ENCODE results near the gene CADM1. TPM values are rescaled to one million over a fixed set of nuclear protein-coding genes. Genes with fewer than 3 reads are reported as not detected.

The CADM1 gene
- total and polyA plus RNA-seq, 2 donors (not counting 1 experiment from before 2014, with no cell fraction given): 15.4 to 86.0 TPM

- H3K79me2 ChIP-seq (ENCODE audit: control insufficient read depth, insufficient read depth, low read length): no peaks in the 10 kb centered on the region
- no peak overlapping the region for H3K27ac ChIP-seq (ENCODE audit: insufficient read depth, low read length)
- DNase-seq (ENCODE audit: low read depth in 2 of 2): peak in 1 of 2 donors; percentile 97
- no peak for TF ChIP-seq CTCF (conservative IDR thresholded peaks at IDR 0.05 in 1 of 2, IDR thresholded peaks at IDR 0.05 in 1 of 2; ENCODE audit: low read depth in 1 of 2, low read length in 2 of 2)
- TF ChIP-seq EZH2 (IDR thresholded peaks at IDR 0.05; ENCODE audit: low read length, missing control alignments): no peak
- H3K4me2 ChIP-seq (ENCODE audit: extremely low read depth, insufficient read depth, low read length): no peak overlapping the region
- H3K9me3 ChIP-seq (ENCODE audit: control insufficient read depth, insufficient read depth, low read depth, low read length): no peaks in the 10 kb centered on the region
- H3K9ac ChIP-seq (ENCODE audit: insufficient read depth, low read length): no peak overlapping the region
- H3K27me3 ChIP-seq (ENCODE audit: control insufficient read depth, insufficient read depth, low read length): no peaks in the 10 kb centered on the region
- no peak overlapping the region for H2AFZ ChIP-seq (ENCODE audit: low read length)
- no peaks in the 10 kb centered on the region for H4K20me1 ChIP-seq (ENCODE audit: control insufficient read depth, extremely low read depth, insufficient read depth, low read length)
- H3K36me3 ChIP-seq (ENCODE audit: control insufficient read depth, insufficient read depth, low read length): no peaks in the 10 kb centered on the region
- no peak overlapping the region for H3K4me3 ChIP-seq (replicated peaks in 1 of 4; ENCODE audit: control extremely low read depth in 1 of 4, insufficient read depth in 1 of 4, low read depth in 3 of 4, low read length in 4 of 4)
- peaks cover 3% of the 10 kb centered on the region for H3K4me1 ChIP-seq (ENCODE audit: control insufficient read depth, extremely low read depth, insufficient read depth, low read length)
These were observed 256.9 kb downstream of the CADM1 start for GRCh38 chr11:115247361-115247760.

GRCh38 chr11:115244758-115245157, 259.5 kb downstream of the CADM1 start:
- TF ChIP-seq CTCF (conservative IDR thresholded peaks at IDR 0.05 in 1 of 2, IDR thresholded peaks at IDR 0.05 in 1 of 2; ENCODE audit: low read depth in 1 of 2, low read length in 2 of 2): no peak
- TF ChIP-seq EZH2 (IDR thresholded peaks at IDR 0.05; ENCODE audit: low read length, missing control alignments): no peak
- peak in 1 of 2 donors; percentile 63 for DNase-seq (ENCODE audit: low read depth in 2 of 2)
- Histone ChIP-seq H3K27me3 (ENCODE audit: control insufficient read depth, insufficient read depth, low read length) (no peaks in the 10 kb centered on the region), H2AFZ (ENCODE audit: low read length) (peak overlapping the region; percentile 55), H3K79me2 (ENCODE audit: control insufficient read depth, insufficient read depth, low read length) (no peaks in the 10 kb centered on the region), H3K9ac (ENCODE audit: insufficient read depth, low read length) (no peak overlapping the region), H3K27ac (ENCODE audit: insufficient read depth, low read length) (no peak overlapping the region), H3K9me3 (ENCODE audit: control insufficient read depth, insufficient read depth, low read depth, low read length) (no peaks in the 10 kb centered on the region), H3K4me1 (ENCODE audit: control insufficient read depth, extremely low read depth, insufficient read depth, low read length) (peaks cover 3% of the 10 kb centered on the region), H3K36me3 (ENCODE audit: control insufficient read depth, insufficient read depth, low read length) (no peaks in the 10 kb centered on the region), H4K20me1 (ENCODE audit: control insufficient read depth, extremely low read depth, insufficient read depth, low read length) (no peaks in the 10 kb centered on the region), H3K4me3 (replicated peaks in 1 of 4; ENCODE audit: control extremely low read depth in 1 of 4, insufficient read depth in 1 of 4, low read depth in 3 of 4, low read length in 4 of 4) (no peak overlapping the region), H3K4me2 (ENCODE audit: extremely low read depth, insufficient read depth, low read length) (peak overlapping the region; percentile 45)

- no peak overlapping the region for H3K4me2 ChIP-seq (ENCODE audit: extremely low read depth, insufficient read depth, low read length)
- no peaks in the 10 kb centered on the region for H3K36me3 ChIP-seq (ENCODE audit: control insufficient read depth, insufficient read depth, low read length)
- no peak overlapping the region for H3K4me3 ChIP-seq (replicated peaks in 1 of 4; ENCODE audit: control extremely low read depth in 1 of 4, insufficient read depth in 1 of 4, low read depth in 3 of 4, low read length in 4 of 4)
- H3K9ac ChIP-seq (ENCODE audit: insufficient read depth, low read length): no peak overlapping the region
- H4K20me1 ChIP-seq (ENCODE audit: control insufficient read depth, extremely low read depth, insufficient read depth, low read length): no peaks in the 10 kb centered on the region
- H3K27ac ChIP-seq (ENCODE audit: insufficient read depth, low read length): no peak overlapping the region
- no peaks in the 10 kb centered on the region for H3K27me3 ChIP-seq (ENCODE audit: control insufficient read depth, insufficient read depth, low read length)
- no peaks in the 10 kb centered on the region for H3K79me2 ChIP-seq (ENCODE audit: control insufficient read depth, insufficient read depth, low read length)
- TF ChIP-seq EZH2 (IDR thresholded peaks at IDR 0.05; ENCODE audit: low read length, missing control alignments) (no peak), CTCF (conservative IDR thresholded peaks at IDR 0.05 in 1 of 2, IDR thresholded peaks at IDR 0.05 in 1 of 2; ENCODE audit: low read depth in 1 of 2, low read length in 2 of 2) (no peak)
- no peaks in the 10 kb centered on the region for H3K9me3 ChIP-seq (ENCODE audit: control insufficient read depth, insufficient read depth, low read depth, low read length)
- H2AFZ ChIP-seq (ENCODE audit: low read length): peak overlapping the region; percentile 55
- peak in 1 of 2 donors; percentile 53 for DNase-seq (ENCODE audit: low read depth in 2 of 2)
- H3K4me1 ChIP-seq (ENCODE audit: control insufficient read depth, extremely low read depth, insufficient read depth, low read length): peaks cover 3% of the 10 kb centered on the region
These were observed 259.9 kb downstream of the CADM1 start for GRCh38 chr11:115244296-115244695.
